OCI-LY1 (cell line): Measurements from ENCODE around the gene NSDHL.

Source experiments
- EZH2 ChIP-seq: fragments of 200-600 bp; sonication (generic), shearing (Covaris generic); IDR thresholded peaks from 2 replicates; pipeline ENCODE4 v1.8.0; 2017; ENCODE audit warnings: borderline replicate concordance, mixed run types, mild to moderate bottlenecking, antibody characterized with exemption, low read length, moderate library complexity, mixed read lengths
- TF ChIP-seq, protein P1 (sequence below): fragments of 200-600 bp; sonication (generic), shearing (Covaris generic); IDR thresholded peaks from 2 replicates; pipeline ENCODE4 v1.5.1; 2017; ENCODE audit warnings: mild to moderate bottlenecking, antibody characterized with exemption, low read length, moderate library complexity, mixed read lengths

GRCh38 chrX:152905081-152905420 lies 74.2 kb downstream of the NSDHL start:
- TF ChIP-seq, protein P1, sequence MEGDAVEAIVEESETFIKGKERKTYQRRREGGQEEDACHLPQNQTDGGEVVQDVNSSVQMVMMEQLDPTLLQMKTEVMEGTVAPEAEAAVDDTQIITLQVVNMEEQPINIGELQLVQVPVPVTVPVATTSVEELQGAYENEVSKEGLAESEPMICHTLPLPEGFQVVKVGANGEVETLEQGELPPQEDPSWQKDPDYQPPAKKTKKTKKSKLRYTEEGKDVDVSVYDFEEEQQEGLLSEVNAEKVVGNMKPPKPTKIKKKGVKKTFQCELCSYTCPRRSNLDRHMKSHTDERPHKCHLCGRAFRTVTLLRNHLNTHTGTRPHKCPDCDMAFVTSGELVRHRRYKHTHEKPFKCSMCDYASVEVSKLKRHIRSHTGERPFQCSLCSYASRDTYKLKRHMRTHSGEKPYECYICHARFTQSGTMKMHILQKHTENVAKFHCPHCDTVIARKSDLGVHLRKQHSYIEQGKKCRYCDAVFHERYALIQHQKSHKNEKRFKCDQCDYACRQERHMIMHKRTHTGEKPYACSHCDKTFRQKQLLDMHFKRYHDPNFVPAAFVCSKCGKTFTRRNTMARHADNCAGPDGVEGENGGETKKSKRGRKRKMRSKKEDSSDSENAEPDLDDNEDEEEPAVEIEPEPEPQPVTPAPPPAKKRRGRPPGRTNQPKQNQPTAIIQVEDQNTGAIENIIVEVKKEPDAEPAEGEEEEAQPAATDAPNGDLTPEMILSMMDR: no peak
- TF ChIP-seq EZH2: no peak
